WTC11 (cell line): Measurements from ENCODE around the gene MTA3.

ENCODE experiments used
- CTCF ChIP-seq: fragments of 200-600 bp; IDR thresholded peaks from 2 replicates; pipeline ENCODE4 v1.8.0; 2022; ENCODE audit warnings: antibody characterized with exemption
- FOXK1 ChIP-seq: sonication (generic); formaldehyde crosslinking; IDR thresholded peaks from 2 replicates; pipeline ENCODE4 v1.8.0; 2022; ENCODE audit warnings: mild to moderate bottlenecking, moderate library complexity, missing genetic modification reagents
- ZBTB43 ChIP-seq: sonication (generic); formaldehyde crosslinking; IDR thresholded peaks from 2 replicates; pipeline ENCODE4 v1.8.1; 2023; ENCODE audit warnings: mild to moderate bottlenecking, missing genetic modification reagents

DNA sequence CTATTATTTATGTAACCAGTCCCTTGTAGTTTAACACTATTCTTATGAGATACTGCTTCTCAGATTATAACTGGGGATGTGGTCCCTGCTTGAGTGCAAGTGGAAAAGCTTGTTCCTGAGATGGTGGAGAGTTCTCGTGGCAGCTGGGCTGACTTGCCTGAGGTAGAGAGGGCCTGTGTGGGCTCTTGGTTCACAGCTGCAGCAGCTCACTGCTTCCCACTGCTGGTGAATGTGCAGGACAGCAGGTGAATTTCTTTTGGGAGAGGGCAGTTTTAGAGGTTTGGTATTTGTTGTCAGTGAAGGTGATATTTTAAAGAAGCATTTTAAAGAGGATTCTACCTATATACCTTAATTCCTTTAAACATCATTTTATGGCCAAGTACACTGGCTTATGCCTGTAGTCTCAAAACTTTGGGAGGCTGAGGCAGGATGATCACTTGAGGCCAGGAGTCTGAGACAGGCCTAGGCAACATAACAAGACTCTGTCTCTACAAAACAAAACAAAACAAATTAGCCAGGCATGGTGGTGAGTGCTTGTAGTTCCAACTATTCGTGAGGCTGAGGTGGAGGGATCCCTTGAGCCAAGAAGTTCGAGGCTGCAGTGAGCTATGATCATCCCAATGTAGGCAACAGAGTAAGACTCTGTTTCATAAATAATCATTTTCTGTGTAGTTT, 94.8 kb downstream of the MTA3 start:
- TF ChIP-seq ZBTB43 (CRISPR knock-in tag) (no peak), FOXK1 (CRISPR knock-in tag) (no peak), CTCF (peak; percentile 92)
